GM19438 (cell line): ENCODE data around the gene RCOR1.
"Not testable (repeated sequence)": the region's sequence is repeated elsewhere in the genome, so short reads cannot be mapped to it uniquely, and the experiment has no call there.

Experiments
- ATAC-seq: cut with Tn5 transposase; IDR thresholded peaks from one replicate; pipeline ENCODE4 v1.9.1; 2021; ENCODE audit warnings: low read depth; ENCODE audit not compliant: unreplicated experiment

RCOR1 gene

DNA sequence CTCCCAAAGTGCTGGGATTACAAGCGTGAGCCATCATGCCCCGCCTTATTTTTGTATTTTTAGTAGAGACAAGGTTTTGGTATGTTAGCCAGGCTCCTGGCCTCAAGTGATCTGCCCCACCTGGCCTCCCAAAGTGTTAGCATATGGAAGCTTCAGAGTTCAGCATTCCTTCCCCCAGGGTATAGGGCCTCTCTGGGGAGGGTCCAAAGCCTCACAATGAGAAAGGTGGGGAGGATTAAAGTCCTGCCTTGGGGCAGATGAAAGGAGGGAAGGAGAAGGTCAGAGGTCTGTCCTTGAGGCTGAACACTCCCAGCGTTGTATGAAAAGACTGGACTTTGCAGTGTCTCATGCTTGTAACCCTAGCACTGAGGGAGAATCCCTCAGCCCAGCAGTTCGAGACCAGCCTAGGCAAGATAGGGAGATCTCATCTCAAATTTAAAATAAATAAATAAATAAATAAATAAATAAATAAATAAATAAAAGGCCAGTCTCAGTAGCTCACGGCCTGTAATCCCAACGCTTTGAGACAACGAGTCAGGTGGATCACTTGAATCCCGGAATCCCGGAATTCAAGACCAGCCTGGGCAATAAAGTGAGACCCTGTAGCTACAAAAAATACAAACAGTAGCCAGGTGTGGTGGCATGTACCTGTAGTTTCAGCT, 22.0 kb upstream of the RCOR1 start:
- no peak for ATAC-seq

DNA sequence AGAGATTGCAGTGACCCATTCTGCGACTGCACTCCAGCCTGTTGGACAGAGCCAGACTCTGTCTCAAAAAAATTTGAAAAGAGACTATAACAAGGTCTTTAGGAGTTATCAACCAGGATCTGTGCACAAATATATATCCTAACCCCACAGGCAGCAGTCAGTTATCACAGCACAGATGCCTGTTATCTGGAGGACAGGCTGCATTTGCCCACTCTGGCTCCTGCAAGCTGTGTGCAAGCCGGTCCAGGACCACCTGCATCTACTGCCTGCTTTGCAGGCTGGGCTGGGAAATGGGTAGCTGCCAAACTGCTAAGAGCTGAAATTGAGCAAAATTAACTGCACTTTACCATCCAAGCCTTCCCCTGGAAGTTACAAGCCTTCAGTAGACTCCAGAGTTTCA, 21.4 kb upstream of the RCOR1 start:
- no peak for ATAC-seq

DNA sequence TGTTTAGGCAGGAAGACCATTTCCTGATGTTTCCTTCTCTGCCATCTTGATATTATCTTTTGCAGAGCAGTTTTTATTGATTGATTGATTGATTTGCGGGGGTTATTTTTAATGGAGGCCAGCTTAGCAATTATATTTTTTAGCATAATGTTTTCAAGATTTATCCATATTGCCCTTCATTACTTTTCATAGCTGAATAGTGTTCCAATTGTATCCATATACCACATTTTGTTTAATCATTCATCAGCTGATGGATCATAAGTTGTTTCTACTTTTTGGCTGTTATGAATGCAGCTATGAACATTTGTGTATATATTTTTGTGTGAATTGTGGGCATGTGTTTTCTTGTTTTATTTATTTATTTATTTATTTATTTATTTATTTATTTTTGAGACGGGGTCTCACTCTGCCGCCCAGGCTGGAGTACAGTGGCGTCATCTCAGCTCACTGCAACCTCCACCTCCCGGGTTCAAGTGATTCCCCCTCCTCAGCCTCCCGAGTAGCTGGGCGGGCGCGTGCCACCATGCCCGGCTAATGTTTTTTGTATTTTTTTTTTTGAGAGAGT, 20.9 kb upstream of the RCOR1 start:
- no peak for ATAC-seq

DNA sequence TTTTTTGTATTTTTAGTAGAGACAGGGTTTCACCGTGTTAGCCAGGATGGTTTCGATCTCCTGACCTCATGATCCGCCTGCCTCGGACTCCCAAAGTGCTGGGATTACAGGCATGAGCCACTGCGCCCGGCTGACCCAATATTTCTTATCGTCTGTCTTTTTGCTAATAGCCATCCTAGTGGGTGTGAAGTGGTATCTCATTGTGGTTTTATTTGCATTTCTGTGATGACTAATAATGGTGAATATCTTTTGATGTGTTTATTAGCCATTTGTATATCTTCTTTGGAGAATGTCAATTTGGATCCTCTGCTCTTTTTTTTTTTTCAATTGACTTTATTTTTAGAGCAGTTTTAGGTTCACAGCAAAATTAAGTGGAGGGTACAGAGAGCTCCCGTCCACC, 19.3 kb upstream of the RCOR1 start:
- not testable (repeated sequence) for ATAC-seq

DNA sequence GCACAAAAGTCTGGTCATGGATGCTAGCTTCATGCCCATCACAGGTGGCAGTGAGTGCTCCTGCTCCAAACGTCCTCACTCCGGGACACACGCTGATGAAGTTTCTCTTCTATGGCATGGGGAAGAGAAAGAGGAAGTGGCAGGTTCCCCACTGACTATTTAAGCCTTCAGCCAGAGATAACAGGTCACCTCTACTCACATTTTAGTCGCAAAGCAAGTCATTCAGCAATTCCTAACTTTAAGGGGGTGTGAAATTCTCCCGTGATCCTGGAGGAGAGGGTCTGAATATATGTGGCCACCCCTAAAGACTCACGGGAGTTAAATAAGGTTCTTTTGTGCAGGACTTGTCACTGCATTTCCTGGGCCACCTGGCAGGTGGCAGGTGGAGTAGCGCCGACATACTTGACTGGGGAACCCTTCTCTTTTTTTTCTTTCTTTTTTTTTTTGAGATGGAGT, 18.8 kb upstream of the RCOR1 start:
- no peak for ATAC-seq

DNA sequence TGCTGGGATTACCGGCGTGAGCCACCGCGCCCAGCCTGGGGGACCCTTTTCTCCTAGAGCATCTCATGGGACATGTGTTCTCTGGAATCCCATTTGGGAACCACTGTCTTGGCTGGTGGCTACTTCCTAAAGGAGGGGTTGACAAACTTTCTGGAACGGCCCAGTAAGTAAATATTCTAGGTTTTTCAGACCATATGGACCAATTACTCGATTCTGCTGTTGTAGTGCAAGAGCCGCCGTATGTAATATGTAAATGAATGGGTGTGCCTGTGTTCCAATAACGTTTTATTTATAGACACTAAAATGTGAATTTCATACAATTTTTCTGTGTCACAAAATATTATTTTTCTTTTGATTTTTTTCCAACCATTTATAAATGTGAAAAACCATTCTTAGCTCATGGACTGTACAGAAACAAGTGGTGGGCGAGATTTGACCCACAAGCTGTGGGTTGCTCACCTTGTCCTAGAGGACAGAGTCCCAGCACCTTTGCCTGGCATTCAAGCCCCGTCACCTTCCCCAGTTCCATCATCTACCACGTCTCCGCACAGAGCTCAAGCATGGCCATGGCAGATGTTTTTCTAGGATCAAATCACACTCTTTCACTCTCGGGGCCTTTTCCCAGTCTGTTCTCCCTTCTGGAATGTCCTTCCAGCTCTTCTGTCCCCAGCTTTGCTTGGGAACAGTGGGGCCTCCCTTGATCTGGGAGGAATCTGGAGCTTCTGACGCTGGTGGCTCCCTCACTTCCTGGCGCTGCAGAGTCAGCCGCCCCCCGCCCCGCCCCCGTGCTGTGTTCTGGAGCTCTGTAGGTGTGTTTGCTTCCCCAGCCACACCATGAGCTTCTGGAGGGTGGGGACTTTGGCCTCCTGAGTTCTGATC, 17.9 kb upstream of the RCOR1 start:
- no peak for ATAC-seq

DNA sequence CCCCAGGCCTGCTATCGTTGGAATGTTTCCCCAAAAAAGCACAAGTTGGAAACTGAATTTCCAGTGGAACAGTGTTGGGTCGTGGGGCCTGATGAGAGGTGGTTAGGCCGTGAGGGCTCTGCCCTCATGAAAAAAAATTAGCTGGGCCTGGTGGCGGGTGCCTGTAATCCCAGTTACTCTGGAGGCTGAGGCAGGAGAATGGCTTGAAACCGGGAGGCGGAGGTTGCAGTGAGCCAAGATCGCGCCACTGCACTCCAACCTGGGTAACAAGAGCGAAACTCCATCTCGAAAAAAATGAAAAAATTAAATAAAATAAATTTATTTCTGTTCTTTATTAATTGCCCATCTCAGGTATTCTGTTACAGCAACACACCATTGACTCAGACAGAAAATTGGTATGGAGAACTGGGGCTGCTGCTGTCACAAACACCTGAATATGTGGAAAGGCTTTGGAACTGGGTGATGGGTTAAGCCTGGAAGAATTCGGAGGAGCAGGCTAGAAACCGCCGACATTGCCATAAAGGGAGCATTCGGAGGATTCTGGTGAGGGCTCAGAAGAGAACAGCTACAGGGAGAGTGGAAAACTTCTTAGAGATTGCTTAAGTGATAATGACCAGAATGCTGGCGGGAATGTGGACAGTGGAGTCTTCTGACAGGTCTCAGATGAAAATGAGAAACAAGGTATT, 17.1 kb upstream of the RCOR1 start:
- ATAC-seq = no peak

DNA sequence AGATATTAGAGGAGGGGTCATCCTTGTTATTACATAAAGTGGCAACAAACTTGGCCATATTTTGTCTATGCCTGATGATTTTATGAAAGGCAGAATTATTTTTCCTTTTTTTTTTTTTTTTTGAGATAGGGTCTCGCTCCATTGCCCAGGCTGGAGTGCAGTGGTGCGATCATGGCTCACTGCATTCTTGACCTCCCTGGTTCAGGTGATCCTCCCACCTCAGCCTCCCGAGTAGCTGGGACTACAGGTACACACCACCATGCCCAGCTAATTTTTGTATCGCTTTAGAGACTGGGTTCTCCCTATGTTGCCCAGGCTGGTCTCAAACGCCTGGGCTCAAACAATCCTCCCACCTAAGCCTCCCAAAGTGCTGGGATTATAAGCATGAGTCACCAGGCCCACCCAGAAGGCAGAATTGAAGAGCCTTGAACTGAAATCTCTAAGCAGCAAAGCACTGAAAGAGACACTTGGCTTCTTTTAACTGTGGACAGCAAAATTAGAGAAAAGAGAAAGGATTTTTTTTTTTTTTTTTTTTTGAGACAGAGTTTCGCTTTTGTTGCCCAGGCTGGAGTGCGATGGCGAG, 16.5 kb upstream of the RCOR1 start:
- ATAC-seq = not testable (repeated sequence)

DNA sequence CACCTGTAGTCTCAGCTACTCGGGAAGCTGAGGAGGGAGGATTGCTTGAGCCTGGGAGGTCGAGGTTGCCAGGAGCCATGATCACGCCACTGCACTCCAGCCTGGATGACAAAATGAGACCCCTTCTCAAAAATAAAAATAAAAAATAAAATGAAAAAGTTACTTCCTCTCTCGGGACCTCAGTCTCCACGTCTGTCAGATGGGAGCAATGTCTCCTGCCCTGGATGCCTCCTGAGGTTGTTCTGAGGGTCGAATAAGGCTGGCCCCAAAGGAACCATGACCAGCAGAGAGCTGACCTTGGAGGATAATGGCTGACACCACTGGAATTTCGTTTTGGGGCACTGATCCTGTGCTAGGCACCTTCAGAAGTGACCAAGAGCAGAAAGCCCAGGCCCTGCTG, 13.6 kb upstream of the RCOR1 start:
- ATAC-seq = no peak

DNA sequence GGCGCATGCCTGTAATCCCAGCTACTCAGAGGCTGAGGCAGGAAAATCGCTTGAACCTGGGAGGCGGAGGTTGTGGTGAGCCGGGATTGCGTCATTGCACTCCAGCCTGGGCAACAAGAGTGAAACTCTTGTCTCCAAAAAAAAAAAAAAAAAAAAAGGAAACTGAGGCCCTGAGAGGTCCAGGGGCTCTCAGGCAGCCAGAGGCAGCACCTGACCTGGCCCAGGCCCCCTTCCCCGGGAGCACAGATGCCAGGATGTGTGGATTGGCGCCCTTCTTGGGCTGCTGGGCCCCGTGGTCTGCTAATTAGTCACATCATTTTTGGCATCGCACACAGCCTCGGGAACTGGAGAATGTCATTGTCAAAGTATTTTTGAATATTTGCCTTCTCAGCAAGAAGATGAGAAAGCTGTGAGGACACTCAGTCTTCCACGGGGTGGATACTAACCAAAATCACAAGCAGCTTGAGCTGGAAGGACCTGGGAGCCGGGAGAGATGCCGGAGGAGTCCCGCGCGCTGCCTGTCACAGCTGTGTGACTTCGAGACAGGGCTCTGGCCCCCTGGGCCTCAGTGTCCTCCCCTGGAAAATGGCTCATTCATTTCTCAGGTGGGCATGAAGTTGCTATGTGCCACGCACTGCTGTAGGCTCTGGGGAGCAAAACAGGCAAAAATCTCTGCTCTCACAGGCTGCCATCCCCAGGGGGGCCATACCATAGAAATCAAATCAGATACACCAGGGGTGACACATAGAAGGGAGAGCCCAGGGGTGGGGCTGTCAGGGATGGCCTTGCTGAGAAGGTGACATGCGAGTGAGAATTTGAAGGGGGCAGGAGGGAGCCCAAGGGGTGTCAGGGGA, 12.5 kb upstream of the RCOR1 start:
- no peak for ATAC-seq

DNA sequence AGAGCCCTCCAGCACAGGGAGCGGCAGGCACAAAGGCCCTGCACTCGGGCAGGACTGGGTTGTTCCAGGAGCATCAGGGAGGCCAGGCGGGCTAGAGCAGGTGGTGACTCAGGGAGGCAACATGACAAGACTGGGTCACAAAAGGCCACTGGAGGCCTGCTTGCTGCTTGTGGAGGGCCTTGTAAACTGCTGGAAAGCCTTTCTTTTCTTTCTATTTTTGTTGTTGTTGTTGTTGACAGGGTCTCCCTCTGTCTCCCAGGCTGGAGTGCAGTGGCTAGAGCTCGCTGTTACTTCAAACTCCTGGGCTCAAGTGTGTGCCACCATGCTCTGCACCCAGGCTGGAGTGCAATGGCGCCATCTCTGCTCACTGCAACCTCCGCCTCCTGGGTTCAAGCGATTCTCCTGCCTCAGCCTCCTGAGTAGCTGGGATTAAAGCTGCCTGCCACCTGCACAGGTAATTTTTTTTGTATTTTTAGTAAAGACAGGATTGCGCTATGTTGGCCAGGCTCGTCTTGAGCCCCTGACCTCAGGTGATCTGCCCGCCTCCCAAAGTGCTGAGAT, 11.8 kb upstream of the RCOR1 start:
- no peak for ATAC-seq

DNA sequence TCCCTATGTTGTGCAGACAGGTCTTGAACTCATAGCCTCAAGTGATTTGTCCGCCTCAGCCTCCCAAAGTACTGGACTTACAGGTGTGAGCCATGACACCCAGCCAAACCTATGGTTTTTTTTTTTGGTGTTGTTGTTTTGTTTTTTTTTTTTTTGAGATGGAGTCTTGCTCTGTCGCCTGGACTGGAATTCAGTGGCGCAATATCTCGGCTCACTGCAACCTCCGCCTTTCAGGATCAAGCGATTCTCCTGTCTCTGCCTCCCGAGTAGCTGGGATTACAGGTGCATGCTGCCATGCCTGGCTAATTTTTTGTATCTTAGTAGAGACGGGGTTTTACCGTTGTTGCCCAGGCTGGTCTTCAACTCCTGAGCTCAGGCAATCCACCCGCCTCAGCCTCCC, 11.3 kb upstream of the RCOR1 start:
- ATAC-seq = no peak

DNA sequence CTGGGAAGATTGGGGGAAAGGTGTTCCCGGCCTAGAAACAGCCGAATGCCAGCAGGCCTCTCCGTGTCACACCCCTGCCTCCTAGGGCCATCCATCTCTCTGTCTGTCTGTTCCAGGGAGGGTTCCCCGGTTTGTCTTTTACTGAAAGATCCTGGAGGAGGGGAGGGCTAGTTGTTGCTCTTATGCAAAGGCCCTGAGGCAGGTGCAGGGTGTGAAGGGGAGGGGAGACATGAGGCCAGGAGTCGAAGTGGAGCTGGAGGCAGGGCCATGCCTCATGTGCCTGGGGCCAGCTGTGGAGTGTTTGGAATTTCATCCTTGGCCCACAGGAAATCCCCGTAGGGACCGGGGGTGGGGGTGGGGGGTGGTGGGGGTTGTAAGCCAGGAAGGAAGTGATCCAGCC, 8.7 kb upstream of the RCOR1 start:
- no peak for ATAC-seq

DNA sequence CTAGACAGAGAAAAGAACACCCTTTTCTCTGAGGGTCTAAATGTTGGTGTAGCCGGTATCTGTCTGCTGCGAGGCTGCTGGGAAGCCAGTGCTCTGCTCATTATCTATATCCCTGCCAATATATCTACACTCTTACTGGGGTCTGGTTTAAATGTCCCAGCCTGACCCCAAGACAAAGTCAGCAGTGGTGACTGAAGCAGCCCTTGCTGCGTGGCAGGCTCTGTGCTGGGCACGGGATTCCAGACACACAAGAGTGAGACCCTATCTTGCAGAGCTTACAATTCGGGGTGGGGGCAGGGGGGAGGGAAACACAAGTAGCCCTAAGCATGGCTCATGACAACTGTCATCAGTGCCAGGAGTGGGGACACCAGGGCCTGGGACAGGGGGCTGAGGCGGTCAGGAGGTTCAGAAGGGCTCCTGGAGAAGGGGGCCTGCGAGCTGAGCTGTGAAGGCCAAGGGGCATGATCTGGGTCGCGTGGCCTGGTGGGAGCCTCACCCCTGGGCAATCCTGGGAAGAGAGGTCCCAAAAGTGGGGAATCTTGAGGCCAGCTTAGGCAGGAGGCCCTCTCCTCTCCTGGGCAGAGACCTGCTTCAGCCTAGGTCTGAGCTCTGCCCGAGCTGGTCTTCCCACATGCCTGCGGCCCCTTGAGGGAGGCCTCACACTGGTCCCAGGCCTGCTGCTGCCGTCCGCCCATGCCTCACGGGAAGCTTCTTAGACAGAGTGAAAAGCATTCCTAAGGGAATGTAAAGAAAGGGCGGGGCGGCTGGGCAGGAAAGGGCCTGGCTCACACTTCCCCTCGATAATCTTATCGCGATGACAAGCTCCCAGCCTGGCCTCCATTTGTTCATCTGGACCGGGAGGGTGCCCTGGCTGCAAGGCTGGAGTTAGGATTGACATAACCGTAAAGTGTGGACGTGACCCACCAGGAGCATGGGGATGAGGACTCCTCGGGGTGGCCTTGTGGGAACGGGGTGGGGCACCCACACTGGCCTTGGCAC, 7.3 kb upstream of the RCOR1 start:
- ATAC-seq = no peak

DNA sequence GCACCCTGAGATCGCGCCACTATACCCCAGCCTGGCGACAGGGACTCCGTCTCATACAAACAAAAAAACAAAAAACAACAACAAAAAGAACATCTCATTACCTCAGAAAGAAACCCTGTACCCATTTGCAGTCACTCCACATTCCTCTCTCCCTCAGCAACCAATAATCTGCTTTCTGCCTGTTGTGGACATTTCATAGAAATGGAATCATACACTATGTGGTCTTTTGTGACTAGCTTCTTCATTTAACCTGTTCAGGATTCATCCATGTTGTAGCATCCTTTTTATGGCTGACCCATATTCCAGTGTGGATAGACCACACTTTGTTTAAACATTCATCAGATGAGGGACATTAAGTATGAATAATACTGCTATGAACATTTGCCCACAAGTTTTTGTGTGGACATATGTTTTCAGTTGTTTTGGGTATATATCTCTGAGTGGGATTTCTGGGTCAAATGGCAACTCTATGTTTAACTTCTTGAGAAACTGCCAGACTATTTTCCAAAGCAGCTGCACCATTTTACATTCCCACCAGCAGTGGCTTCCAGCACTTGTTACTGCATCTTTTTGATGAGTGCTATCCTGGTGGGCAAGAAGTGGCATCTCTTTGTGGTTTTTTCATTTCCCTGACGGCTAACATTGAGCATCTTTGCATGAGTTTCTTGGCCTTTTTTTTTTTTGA, 5.9 kb upstream of the RCOR1 start:
- ATAC-seq = no peak

DNA sequence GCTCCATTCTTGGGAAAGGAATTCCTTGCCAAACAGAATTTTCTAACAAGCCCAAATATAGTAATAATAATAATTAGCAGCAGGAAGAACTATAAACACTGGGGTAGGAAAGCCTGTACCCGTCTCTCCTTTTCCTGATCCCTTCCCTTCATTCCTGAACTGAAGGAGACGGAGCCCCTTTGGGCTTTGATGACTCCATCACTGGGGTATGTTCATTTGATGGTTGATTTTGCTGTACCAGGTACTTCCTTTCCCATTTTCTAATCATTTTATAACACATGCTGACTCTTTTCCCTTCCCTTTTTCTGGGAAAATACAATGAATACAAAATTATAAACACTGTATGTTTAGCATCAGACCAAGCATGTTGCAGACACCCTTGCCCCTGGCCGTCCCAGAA, 3.6 kb upstream of the RCOR1 start:
- ATAC-seq = no peak

DNA sequence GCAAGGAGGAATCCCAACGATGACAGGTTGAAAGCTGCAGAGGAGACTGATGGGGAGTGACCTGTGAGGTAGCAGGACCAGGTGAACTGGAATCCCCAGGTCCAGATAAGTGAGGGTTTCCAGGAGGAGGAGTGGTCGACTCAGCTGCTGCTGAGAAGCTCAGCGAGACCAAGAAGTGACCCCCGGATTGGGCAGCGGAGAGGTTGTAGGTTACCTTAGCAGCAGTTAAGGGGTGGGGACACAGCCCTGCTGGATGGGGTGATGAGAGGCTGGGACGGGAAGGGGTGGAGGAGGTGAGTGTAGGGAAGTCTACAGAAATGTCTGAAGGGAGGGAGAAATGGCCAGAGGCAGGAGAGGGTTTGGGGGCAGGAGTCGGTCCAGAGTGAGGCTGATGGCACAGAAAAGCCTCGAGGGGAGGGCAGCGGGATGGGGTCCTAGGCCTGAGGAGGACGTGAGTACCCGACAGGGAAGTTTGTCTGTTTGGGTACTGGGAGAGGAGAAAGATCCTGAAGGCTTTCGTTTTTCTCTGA, 2.6 kb upstream of the RCOR1 start:
- no peak for ATAC-seq

DNA sequence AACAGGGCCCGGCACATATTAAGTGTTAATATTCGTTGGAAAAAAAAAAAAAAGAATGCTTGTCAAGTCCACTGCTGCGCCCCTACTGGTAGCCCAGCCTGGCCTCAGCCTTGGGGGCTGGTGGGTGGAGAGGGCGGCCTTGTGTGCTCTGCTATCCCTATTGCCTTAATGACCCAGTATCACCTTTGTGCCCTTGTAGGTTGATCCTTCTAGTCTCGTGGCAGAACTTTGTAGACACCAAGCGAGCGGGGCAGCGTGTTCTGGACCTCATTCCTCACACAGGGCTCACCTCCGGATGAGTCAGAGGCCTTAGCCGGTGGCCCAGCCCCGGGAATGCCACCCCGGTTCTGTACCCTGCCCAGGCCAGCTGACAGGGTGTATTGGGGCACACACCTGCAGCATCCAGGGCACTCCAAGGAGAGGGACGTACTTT, 1.8 kb upstream of the RCOR1 start:
- no peak for ATAC-seq
